ENCODE results near the gene DRC1.

GRCh38 chr2:26359886-26360473 lies 41.7 kb upstream of the DRC1 start:
- TF ChIP-seq CTCF (IDR thresholded peaks at IDR 0.05; ENCODE audit: insufficient read depth, low read length) (no peak), REST (IDR thresholded peaks at IDR 0.05; ENCODE audit: insufficient replicate concordance, low read depth) (no peak), POLR2AphosphoS5 (IDR thresholded peaks at IDR 0.05; ENCODE audit: low read depth) (no peak), GABPA (IDR thresholded peaks at IDR 0.05; ENCODE audit: low read depth) (no peak), SPI1 (IDR thresholded peaks at IDR 0.05; ENCODE audit: borderline replicate concordance, low read depth) (no peak)

Measured in HL-60 (cell line).